ENCODE results near the gene WBP2NL. TPM values are rescaled to one million over a fixed set of nuclear protein-coding genes. Genes with fewer than 3 reads are reported as not detected.

The WBP2NL gene
- total RNA-seq (2022; extraction: Qiagen RNA extraction): 0.06 to 0.13 TPM (median 0.06 TPM) in 4 of 5 replicates, not detected in the other

DNA sequence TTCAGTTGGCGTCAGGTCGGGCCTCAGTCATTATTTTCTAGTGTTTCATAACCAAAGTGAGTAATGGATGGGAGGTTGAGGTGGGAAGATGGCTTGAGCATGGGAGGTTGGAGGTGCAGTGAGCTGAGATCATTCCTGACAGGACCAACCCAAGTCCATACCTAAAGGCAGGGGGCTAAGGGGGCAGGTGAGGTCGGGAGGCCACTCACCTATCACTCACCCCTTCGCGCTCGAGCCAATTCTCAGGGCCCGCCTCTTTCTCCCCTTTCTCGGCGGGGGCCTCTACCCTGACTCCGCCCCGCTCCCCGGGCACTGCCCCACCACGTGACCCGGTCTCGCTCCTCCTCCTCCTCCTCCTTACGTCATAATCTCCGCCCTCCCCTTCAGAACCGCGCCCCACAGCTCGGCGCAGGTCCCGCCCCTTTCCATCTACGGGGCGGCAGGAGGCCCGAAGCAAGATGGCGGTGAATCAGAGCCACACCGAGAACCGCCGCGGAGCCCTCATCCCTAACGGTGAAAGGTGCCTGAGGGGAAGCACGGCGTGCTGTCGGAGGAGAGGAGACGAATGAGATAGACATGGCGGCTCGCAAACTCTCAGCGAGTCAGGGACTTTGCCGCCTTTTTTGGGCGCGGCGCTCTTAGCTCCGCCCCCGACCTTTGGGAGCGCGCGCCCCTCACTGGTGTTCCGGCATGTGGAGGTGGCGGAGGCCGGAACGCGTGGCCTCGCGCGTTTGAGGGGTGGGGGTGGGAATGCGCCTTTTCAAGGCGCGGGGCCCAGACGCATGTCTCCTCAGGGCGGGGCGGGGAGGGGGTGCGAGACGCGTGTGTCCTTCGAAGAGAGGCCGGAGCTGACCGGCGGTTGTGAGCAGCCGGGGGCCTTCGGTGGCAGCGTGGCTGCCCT is at the start of gene WBP2NL:
WBP2NL (plus strand) TSS at position 428 of the 901 bp plus-strand sequence; CDS start at position 459, 31 bp downstream.

DNA sequence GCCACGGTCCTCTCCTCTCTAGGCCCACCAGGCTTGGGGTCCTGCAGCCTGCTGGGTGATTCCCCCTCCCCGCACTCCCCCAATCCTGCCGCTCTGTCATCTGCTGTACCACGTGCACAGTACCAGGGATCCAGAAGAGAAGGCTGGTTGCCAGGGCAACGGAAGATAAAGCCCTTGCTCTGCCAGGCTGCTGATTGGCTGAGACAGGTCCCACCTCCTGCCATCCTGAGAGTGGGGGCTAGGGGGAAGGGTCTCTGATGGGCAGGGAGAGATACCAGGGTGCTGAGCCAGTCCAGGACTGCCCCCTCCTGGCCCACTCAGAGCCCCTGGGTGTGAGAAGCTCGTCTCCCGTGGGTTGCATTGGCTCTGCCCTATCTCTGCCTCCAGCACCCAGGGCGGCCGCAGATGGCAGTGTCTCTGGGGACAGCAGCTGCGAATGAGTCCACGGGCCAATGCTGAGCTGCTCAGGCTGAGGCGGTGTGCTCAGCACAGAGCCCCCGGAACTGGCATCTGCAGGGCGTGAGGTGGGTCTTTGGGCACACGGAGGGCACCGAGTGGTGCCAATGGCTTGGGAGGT is 46.6 kb upstream of the WBP2NL start, which contains the start of gene SMIM45:
SMIM45 (plus strand) TSS at position 253 of the 577 bp plus-strand sequence.

GRCh38 chr22:41969110-41969646 is 29.4 kb upstream of the WBP2NL start, which contains the start of gene SEPTIN3:
SEPTIN3 (plus strand) TSS chr22:41969443; CDS start chr22:41971493, 2,050 bp downstream.

DNA sequence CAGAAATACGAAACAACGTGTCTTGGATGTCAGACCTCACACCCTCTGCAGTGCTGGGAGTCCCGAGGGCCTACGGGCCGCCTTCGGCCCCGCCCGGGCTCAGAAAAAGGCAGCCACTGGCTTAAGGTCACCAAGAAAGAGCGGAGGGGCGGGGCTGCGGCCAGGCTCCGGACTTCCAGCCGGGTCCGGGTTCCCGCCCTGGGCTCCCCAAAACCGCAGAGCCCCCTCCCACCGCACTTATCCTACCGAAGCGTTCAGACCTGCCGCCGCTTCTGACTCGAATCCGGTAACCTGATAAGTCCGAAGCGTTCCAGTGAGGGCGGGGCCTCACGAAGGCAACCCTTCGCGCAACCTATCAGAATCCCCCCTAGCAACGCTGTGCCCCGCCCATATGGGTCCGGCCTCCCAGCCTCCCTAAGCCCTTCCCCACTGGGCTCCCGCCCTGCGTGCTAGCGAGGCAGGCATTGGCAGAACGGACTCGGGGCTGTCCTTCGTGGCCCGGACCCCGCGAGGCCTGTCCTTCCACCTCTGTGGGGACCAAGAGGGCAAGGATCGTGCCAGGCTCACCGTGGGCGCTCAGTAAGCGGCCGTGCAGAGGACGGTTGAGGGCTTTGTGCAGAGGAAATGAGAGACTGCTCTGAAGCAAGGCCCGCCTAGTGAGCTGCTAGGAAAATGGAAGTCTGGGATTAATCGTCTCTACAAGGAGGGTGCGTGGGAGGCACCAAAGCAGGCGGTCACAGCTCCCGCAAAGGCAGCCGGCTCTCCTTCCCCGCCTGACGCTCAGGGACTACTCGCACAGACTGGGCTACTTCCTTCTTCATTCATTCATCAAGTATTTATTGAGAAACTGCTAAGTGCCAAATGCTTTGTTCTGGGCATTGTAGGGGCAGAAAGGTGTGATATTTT is 72.2 kb downstream of the WBP2NL start, which contains the start of gene NAGA:
NAGA (minus strand) TSS at position 296 of the 906 bp plus-strand sequence. CDS start 515 bp downstream, outside the sequence.

DNA sequence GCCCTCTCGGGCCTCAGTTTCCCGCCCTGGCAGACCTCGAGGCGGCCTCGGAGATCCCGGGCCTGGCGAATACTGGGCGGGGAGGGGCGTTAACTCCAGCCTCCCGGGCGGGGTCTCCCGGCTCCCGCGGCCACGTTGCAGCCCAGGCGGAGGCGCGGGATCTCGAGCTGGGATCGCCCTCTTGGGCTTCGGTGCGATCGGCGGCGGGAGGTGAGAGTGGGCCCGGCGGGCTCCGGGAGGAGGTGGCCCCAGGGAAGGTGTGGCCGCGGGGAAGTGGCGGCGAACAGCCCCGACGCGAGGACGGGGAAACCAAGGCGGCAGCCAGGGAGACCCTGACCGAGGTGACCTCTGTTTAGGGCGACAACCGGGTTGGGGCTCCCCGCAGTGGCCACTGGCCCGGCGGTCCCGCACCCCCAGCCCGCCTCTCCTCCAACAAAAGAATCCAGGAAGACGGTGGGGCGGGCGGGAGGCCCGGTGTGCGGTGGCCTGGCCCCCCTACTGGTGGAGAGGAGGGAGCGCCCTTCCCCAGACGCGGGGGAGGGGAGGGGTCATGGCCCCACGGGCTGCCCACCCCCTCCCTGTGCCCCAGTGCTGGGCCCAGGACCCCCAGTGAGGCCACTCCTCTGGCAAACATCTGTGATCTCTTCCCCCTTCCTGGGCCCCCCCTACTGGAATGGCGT is 75.7 kb downstream of the WBP2NL start, which contains the start of gene PHETA2:
PHETA2 (plus strand) TSS at position 117 of the 680 bp plus-strand sequence. CDS start 3,046 bp downstream, outside the sequence.

Other genes with a start within 250 kb of the WBP2NL start
- gene CCDC134, start 198.1 kb upstream of the WBP2NL start, total RNA-seq (2022; extraction: Qiagen RNA extraction): 2.7 to 3.1 TPM (median 2.8 TPM) in 5 replicates
- 24.7 to 30.4 TPM (median 28.5 TPM) in 5 replicates for gene SREBF2, start 165.7 kb upstream of the WBP2NL start, total RNA-seq (2022; extraction: Qiagen RNA extraction)
- 0.18 to 0.30 TPM (median 0.23 TPM) in 4 of 5 replicates, not detected in the other for gene SHISA8, start 83.7 kb upstream of the WBP2NL start, total RNA-seq (2022; extraction: Qiagen RNA extraction)
- gene TNFRSF13C, start 72.0 kb upstream of the WBP2NL start, total RNA-seq (2022; extraction: Qiagen RNA extraction): 0.12 to 0.23 TPM (median 0.14 TPM) in 5 replicates
- gene CENPM, start 51.6 kb upstream of the WBP2NL start, total RNA-seq (2022; extraction: Qiagen RNA extraction): 27.0 to 40.5 TPM (median 35.9 TPM) in 5 replicates
- gene SEPTIN3, start 29.3 kb upstream of the WBP2NL start, total RNA-seq (2022; extraction: Qiagen RNA extraction): 0.90 to 1.2 TPM (median 1.1 TPM) in 5 replicates
- gene NAGA, start 72.0 kb downstream of the WBP2NL start, total RNA-seq (2022; extraction: Qiagen RNA extraction): 6.1 to 7.2 TPM (median 7.2 TPM) in 5 replicates
- not detected in 5 replicates for gene PHETA2, start 75.5 kb downstream of the WBP2NL start, total RNA-seq (2022; extraction: Qiagen RNA extraction)
- gene SMDT1, start 80.9 kb downstream of the WBP2NL start, total RNA-seq (2022; extraction: Qiagen RNA extraction): 23.0 to 45.8 TPM (median 40.7 TPM) in 5 replicates
- 60.4 to 69.1 TPM (median 63.5 TPM) in 5 replicates for gene NDUFA6, start 92.0 kb downstream of the WBP2NL start, total RNA-seq (2022; extraction: Qiagen RNA extraction)
- gene CYP2D6, start 132.0 kb downstream of the WBP2NL start, total RNA-seq (2022; extraction: Qiagen RNA extraction): 0.30 to 0.70 TPM (median 0.32 TPM) in 5 replicates